Fibroblast of villous mesenchyme (primary cell): ENCODE results near the gene PAFAH1B2. TPM values are rescaled to one million over a fixed set of nuclear protein-coding genes. Genes with fewer than 3 reads are reported as not detected.
"Not testable (repeated sequence)": the region's sequence is repeated elsewhere in the genome, so short reads cannot be mapped to it uniquely, and the experiment has no call there.

Source experiments
- DNase-seq: peaks from one replicate; pipeline ENCODE4 v3.0.0-alpha.2; 2010; ENCODE audit warnings: low read depth
- H3K4me3 ChIP-seq: 2 replicates; pipeline ENCODE4 v1.5.1; 2011; ENCODE audit warnings: low read depth, mild to moderate bottlenecking, low read length
- total RNA-seq: library from RNA; depleted of rRNA; stranded (reverse); fragments of >200 nt; gene quantifications from 2 replicates; pipeline ENCODE4 v1.2.3, GENCODE V29; 2012
- TF ChIP-seq, protein P1 (sequence below): IDR thresholded peaks from 2 replicates; pipeline ENCODE4 v1.5.1; 2012; ENCODE audit warnings: low read depth, mild to moderate bottlenecking, low read length; ENCODE audit not compliant: insufficient read depth

PAFAH1B2 gene
- total RNA-seq, 1 donor: 200 TPM

DNA sequence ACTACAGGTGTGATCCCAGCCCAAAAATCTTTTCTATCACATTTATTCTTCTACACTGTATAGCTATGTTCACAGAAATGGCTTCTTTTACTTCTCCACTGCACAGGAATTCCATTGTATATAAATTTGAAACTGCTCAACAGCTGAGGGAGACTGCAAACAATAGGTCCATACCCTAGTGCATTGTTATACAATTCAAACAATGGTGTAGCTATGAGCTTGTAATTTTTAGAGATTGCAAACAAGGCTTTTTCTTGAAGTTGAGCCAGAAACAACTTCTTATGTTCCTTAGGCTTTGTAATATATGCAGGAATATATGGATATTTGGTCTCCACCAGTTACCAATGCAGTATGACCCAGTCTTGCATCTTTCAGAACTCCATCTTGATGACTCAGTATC is 26.4 kb upstream of the PAFAH1B2 start:
- no peak overlapping the region for H3K4me3 ChIP-seq
- no peak for DNase-seq
- TF ChIP-seq, protein P1, sequence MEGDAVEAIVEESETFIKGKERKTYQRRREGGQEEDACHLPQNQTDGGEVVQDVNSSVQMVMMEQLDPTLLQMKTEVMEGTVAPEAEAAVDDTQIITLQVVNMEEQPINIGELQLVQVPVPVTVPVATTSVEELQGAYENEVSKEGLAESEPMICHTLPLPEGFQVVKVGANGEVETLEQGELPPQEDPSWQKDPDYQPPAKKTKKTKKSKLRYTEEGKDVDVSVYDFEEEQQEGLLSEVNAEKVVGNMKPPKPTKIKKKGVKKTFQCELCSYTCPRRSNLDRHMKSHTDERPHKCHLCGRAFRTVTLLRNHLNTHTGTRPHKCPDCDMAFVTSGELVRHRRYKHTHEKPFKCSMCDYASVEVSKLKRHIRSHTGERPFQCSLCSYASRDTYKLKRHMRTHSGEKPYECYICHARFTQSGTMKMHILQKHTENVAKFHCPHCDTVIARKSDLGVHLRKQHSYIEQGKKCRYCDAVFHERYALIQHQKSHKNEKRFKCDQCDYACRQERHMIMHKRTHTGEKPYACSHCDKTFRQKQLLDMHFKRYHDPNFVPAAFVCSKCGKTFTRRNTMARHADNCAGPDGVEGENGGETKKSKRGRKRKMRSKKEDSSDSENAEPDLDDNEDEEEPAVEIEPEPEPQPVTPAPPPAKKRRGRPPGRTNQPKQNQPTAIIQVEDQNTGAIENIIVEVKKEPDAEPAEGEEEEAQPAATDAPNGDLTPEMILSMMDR: no peak

DNA sequence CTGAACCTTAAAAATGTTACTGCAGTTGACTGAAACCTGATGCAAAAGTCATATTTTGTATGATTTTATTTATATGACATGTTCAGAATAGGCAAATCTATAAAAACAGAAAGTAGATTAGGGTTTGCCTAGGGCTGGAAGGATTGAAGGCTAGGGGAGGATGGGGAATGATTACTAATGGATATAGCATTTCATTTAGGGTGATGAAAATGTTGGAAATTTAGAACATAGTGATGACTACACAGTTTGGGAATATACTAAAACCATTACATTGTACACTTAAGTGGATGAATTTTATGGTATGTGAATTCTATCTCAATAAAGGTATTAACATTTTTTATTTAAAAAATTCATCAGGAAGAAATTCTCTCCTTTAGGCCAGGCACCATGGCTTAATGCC is 22.9 kb upstream of the PAFAH1B2 start:
- no peak overlapping the region for H3K4me3 ChIP-seq
- no peak for DNase-seq
- TF ChIP-seq, protein P1: no peak

DNA sequence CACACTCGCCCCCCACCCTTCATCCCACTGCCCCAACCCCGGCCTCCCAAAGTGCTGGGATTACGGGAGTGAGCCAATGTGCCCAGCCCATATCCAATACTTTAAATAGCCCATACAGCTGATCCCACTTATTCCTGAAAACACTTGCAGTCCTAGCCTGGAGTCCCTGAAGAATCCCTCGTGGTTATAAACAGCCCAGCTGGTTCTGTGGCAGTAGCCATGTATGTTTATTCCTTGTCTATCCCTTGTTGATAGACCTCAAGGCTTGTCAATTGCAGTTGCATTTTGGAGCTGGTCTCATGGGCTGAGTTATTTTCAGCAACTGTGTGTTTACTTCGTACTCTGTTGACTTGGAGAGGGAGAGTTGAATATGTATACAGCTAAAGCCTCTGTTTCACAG is 21.5 kb upstream of the PAFAH1B2 start:
- no peak for DNase-seq
- no peak overlapping the region for H3K4me3 ChIP-seq
- TF ChIP-seq, protein P1: no peak

DNA sequence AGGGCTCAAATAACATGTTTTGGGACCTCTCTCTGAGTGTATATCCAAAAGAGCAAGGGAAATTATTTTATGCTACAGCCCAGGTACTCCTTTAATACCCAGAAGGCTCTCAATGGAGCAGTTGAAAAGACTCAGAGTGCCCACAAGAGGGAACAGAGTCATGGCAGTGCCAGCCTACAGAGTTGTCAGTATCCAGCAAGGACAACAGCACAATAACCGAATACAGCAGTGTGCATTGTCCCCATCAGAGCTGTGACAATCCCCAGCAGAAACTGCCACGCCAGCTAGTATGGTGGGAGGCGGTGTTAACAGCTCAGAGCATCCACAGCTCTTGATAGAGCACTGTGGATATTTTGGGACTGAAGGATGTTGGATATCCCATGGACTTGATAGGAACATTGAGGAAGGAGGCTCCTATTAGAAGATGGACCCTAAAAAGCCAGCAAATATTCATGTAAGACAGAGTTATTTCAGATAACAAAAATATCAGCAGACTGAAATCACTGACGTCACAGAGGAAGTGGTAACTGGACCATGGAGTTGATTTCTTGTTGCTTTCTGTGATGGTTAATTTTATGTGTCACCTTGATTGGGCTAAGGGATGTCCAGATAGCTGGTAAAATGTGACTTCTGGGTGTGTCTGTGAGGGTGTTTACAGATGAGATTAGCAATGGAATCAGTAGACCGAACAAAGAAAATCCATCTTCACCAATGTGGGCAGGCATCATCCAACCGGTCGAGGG is 17.7 kb upstream of the PAFAH1B2 start:
- TF ChIP-seq, protein P1: no peak
- DNase-seq: no peak
- no peak overlapping the region for H3K4me3 ChIP-seq

DNA sequence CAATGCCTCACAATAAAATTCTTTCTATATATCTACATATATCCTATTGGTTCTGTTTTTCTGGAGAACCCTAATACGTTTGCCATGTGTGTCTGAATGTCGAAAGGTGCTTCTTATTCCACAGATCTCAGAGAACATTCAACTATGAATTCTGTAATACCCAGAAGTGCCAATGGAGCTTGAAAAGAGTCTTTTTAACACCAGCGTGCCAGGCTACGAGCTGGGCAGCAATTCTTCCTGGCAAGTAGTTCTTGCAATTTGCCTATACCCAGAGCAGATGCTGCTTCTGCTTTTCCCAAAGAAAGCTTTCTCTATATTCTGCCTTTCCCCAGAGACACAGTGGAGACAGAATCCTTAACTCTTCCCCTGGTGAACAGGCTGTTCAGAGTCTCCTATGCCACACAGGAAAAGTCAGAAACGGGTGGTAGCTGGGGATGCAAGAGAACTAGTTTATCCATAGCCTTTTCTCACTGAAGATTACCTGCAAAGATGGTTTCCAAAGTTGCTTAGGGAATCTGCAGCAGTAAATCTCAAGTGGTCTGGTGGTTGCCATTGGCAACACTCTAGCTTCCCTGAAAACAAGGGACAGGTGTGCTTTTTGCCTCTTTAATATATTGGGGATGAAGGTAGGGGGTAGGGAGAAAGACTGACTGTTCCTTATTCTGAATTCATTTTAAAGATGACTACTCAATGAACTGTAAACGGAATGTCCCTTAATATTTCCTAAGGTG is 16.8 kb upstream of the PAFAH1B2 start:
- H3K4me3 ChIP-seq: no peak overlapping the region
- TF ChIP-seq, protein P1: no peak
- DNase-seq: no peak

DNA sequence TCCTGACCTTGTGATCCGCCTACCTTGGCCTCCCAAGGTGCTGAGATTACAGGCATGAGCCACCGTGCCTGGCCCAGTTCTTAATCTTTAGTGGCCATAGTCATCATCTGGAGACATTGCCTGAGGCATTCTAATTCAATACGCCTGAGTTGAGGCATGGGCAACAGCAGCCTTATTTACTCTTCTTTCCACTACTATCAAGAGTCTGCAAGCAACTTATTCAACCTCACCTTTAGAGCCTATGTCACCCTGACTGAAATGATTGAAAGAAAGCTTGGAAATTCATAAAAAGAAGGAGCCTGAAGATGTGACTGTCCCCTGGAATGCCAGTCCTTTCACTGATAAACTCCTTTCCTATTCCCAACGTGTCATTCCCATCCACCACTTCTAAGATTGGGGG is 15.8 kb upstream of the PAFAH1B2 start:
- no peak overlapping the region for H3K4me3 ChIP-seq
- TF ChIP-seq, protein P1: no peak
- DNase-seq: no peak

DNA sequence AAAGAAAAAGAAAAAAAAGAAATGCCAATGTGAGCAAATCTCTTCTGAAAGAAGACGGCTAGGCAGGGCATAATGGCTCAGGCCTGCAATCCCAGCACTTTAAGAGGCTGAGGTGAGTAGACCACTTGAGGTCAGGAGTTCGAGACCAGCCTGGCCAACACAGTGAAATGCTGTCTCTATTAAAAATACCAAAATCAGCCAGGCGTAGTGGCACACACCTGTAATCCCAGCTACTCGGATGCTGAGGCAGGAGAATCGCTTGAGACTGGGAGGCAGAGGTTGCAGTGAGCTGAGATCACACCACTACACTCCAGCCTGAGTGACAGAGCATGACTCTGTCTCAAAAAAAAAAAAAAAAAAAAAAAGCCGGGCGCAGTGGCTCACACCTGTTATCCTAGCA is 13.7 kb upstream of the PAFAH1B2 start:
- not testable (repeated sequence) for H3K4me3 ChIP-seq, DNase-seq
